ENCODE measurements around the gene TRUB1. TPM values are rescaled to one million over a fixed set of nuclear protein-coding genes. Genes with fewer than 3 reads are reported as not detected.

The TRUB1 gene
- total RNA-seq, 1 donor from 2014 or later: 21.2 TPM

- Mint-ChIP-seq H3K36me3 (ENCODE audit: insufficient read depth) (no peaks in the 10 kb centered on the region), H3K4me1 (ENCODE audit: low read depth) (peaks cover 12% of the 10 kb centered on the region), H3K4me3 (ENCODE audit: low read depth) (no peak overlapping the region), H3K27ac (peak overlapping the region; percentile 35), H3K27me3 (no peaks in the 10 kb centered on the region), H3K9me3 (ENCODE audit: low read depth) (no peaks in the 10 kb centered on the region)
- no peak for TF ChIP-seq CTCF (IDR thresholded peaks at IDR 0.05; ENCODE audit: unreplicated experiment)
- no peak for DNase-seq (ENCODE audit: low spot score, unreplicated experiment)
These were observed 38.0 kb upstream of the TRUB1 start for GRCh38 chr10:114899982-114900381.

- no peak overlapping the region for H3K27ac Mint-ChIP-seq
- TF ChIP-seq CTCF (IDR thresholded peaks at IDR 0.05; ENCODE audit: unreplicated experiment): no peak
- no peak overlapping the region for H3K4me3 Mint-ChIP-seq (ENCODE audit: low read depth)
- no peaks in the 10 kb centered on the region for H3K36me3 Mint-ChIP-seq (ENCODE audit: insufficient read depth)
- H3K27me3 Mint-ChIP-seq: no peaks in the 10 kb centered on the region
- peaks cover 19% of the 10 kb centered on the region for H3K4me1 Mint-ChIP-seq (ENCODE audit: low read depth)
- DNase-seq (ENCODE audit: low spot score, unreplicated experiment): no peak
- H3K9me3 Mint-ChIP-seq (ENCODE audit: low read depth): no peaks in the 10 kb centered on the region
These were observed 37.3 kb upstream of the TRUB1 start for GRCh38 chr10:114900658-114901057.

- no peak for DNase-seq (ENCODE audit: low spot score, unreplicated experiment)
- Mint-ChIP-seq H3K27me3 (no peaks in the 10 kb centered on the region), H3K4me1 (ENCODE audit: low read depth) (peaks cover 26% of the 10 kb centered on the region), H3K9me3 (ENCODE audit: low read depth) (no peaks in the 10 kb centered on the region), H3K27ac (no peak overlapping the region), H3K36me3 (ENCODE audit: insufficient read depth) (no peaks in the 10 kb centered on the region), H3K4me3 (ENCODE audit: low read depth) (no peak overlapping the region)
- no peak for TF ChIP-seq CTCF (IDR thresholded peaks at IDR 0.05; ENCODE audit: unreplicated experiment)
These were observed 35.8 kb upstream of the TRUB1 start for GRCh38 chr10:114902151-114902550.

- no peak overlapping the region for H3K27ac Mint-ChIP-seq
- no peak for TF ChIP-seq CTCF (IDR thresholded peaks at IDR 0.05; ENCODE audit: unreplicated experiment)
- H3K36me3 Mint-ChIP-seq (ENCODE audit: insufficient read depth): no peaks in the 10 kb centered on the region
- no peaks in the 10 kb centered on the region for H3K27me3 Mint-ChIP-seq
- H3K4me1 Mint-ChIP-seq (ENCODE audit: low read depth): peaks cover 26% of the 10 kb centered on the region
- DNase-seq (ENCODE audit: low spot score, unreplicated experiment): no peak
- H3K4me3 Mint-ChIP-seq (ENCODE audit: low read depth): no peak overlapping the region
- peaks cover 6% of the 10 kb centered on the region for H3K9me3 Mint-ChIP-seq (ENCODE audit: low read depth)
These were observed 32.5 kb upstream of the TRUB1 start for GRCh38 chr10:114905450-114905849.

GRCh38 chr10:114906981-114907380 lies 31.0 kb upstream of the TRUB1 start:
- no peak for TF ChIP-seq CTCF (IDR thresholded peaks at IDR 0.05; ENCODE audit: unreplicated experiment)
- DNase-seq (ENCODE audit: low spot score, unreplicated experiment): no peak
- H3K9me3 Mint-ChIP-seq (ENCODE audit: low read depth): peaks cover 6% of the 10 kb centered on the region
- no peak overlapping the region for H3K4me3 Mint-ChIP-seq (ENCODE audit: low read depth)
- no peak overlapping the region for H3K27ac Mint-ChIP-seq
- H3K4me1 Mint-ChIP-seq (ENCODE audit: low read depth): peaks cover 26% of the 10 kb centered on the region
- H3K36me3 Mint-ChIP-seq (ENCODE audit: insufficient read depth): no peaks in the 10 kb centered on the region
- no peaks in the 10 kb centered on the region for H3K27me3 Mint-ChIP-seq

All from progenitor cell of endocrine pancreas (in vitro differentiated cells).